Suprapubic skin (tissue), 4 donors: ENCODE data around the gene MEIKIN. TPM values are rescaled to one million over a fixed set of nuclear protein-coding genes. Genes with fewer than 3 reads are reported as not detected.
"Not testable (repeated sequence)": the region's sequence is repeated elsewhere in the genome, so short reads cannot be mapped to it uniquely, and the experiment has no call there.

Experiments used
- DNase-seq, 2 donors: peaks; one replicate each; pipeline ENCODE4 v3.0.0-alpha.2; 2019; ENCODE audit warnings: low spot score in 2 of 2
- H3K27ac ChIP-seq: fragments of 200-600 bp; sonication (generic); one replicate; pipeline ENCODE4 v1.5.1; 2019
- H3K27me3 ChIP-seq: fragments of 200-600 bp; sonication (generic); one replicate; pipeline ENCODE4 v1.5.1; 2019
- H3K36me3 ChIP-seq: fragments of 200-600 bp; sonication (generic); one replicate; pipeline ENCODE4 v1.5.1; 2019
- H3K4me1 ChIP-seq: fragments of 200-600 bp; sonication (generic); one replicate; pipeline ENCODE4 v1.5.1; 2019
- H3K4me3 ChIP-seq: fragments of 200-600 bp; sonication (generic); one replicate; pipeline ENCODE4 v1.5.1; 2019; ENCODE audit warnings: mild to moderate bottlenecking
- H3K9me3 ChIP-seq: fragments of 200-600 bp; sonication (generic); one replicate; pipeline ENCODE4 v1.5.1; 2019
- EP300 ChIP-seq: sonication (generic); formaldehyde crosslinking; IDR thresholded peaks from one replicate; pipeline ENCODE4 v1.6.1; 2017; ENCODE audit warnings: antibody characterized with exemption
- POLR2A ChIP-seq, 2 donors: fragments of 450-650 bp; IDR thresholded peaks; one replicate each; pipeline ENCODE4 v1.6.1; 2017; ENCODE audit warnings: antibody characterized with exemption in 2 of 2, mild to moderate bottlenecking in 2 of 2, moderate library complexity in 2 of 2
- POLR2AphosphoS5 ChIP-seq, 3 donors: sonication (generic); formaldehyde crosslinking; IDR thresholded peaks; one replicate each; pipeline ENCODE4 v1.6.1; 2017; ENCODE audit warnings: antibody characterized with exemption in 3 of 3
- WGBS: methylation state at CpG from one replicate; pipeline ENCODE4 v1.1.5; 2018; 5-methylcytosine and 5-hydroxymethylcytosine counted together
- total RNA-seq, 4 donors: library from RNA; depleted of rRNA; stranded (reverse); fragments of >200 nt; gene quantifications; one replicate each; pipeline ENCODE4 v1.1.0, GENCODE V29; 2016
- TF ChIP-seq, protein P1 (sequence below), 2 donors: fragments of 200-600 bp in 1 of 2; fragments of 450-650 bp in 1 of 2; sonication (generic) in 1 of 2; IDR thresholded peaks; one replicate each; pipeline ENCODE4 v1.5.1; 2016 to 2019; ENCODE audit warnings: antibody characterized with exemption in 2 of 2, mild to moderate bottlenecking in 1 of 2, moderate library complexity in 1 of 2

The MEIKIN gene
- total RNA-seq, 4 donors from 2014 or later, result not detected

DNA sequence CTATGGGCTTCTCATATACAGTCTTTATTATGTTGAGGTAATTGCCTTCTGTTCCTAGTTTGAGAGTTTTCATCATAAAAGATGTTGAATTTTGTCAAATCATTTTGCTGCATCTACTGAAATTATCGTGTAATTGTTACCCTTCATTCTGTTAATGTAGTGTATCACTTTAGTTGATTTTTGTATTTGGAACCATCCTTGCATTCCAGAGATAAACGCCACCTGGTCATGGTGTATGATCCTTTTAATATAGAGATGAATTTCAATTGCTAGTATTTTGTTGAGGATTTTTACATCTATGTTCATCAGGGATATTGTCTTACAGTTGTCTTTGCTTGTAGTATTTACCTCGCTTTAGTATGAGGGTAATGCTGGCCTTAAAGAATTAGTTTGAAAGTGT is 19.3 kb downstream of the MEIKIN start:
- H3K27me3 ChIP-seq, result no peaks in the 10 kb centered on the region
- WGBS, result 62% methylated on average over 3 of the region's 3 CpGs
- no peak overlapping the region for H3K27ac ChIP-seq
- H3K4me1 ChIP-seq, result no peaks in the 10 kb centered on the region
- peaks cover 15% of the 10 kb centered on the region for H3K9me3 ChIP-seq
- no peaks in the 10 kb centered on the region for H3K36me3 ChIP-seq
- no peak overlapping the region for H3K4me3 ChIP-seq
- no peak for DNase-seq
- TF ChIP-seq POLR2AphosphoS5 (IDR thresholded peaks at IDR 0.05), result no peak

DNA sequence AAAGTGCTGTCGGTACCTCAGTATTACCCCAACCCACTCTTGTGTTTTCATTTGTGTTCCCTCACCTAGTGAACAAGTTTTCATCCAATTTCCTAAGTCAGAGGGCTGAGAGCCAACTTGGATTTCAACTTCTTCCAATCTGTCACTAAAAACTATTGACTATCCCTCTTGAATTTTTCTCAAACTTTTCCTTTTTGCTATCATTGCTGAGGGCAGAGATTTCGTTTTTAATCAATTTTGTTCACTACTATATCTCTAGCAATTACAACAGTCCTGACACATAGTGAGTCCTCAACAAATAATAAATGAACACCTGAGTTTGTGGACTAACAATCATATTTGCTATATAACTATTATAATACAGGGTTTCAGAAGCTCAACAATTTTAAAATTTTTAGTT is 29.0 kb downstream of the MEIKIN start:
- no peaks in the 10 kb centered on the region for H3K4me1 ChIP-seq
- DNase-seq, result no peak
- 41% methylated on average over 2 of the region's 2 CpGs for WGBS
- H3K36me3 ChIP-seq, result no peaks in the 10 kb centered on the region
- TF ChIP-seq EP300 (no peak), POLR2A (IDR thresholded peaks at IDR 0.05) (no peak), POLR2AphosphoS5 (IDR thresholded peaks at IDR 0.05) (no peak)
- TF ChIP-seq, protein P1, sequence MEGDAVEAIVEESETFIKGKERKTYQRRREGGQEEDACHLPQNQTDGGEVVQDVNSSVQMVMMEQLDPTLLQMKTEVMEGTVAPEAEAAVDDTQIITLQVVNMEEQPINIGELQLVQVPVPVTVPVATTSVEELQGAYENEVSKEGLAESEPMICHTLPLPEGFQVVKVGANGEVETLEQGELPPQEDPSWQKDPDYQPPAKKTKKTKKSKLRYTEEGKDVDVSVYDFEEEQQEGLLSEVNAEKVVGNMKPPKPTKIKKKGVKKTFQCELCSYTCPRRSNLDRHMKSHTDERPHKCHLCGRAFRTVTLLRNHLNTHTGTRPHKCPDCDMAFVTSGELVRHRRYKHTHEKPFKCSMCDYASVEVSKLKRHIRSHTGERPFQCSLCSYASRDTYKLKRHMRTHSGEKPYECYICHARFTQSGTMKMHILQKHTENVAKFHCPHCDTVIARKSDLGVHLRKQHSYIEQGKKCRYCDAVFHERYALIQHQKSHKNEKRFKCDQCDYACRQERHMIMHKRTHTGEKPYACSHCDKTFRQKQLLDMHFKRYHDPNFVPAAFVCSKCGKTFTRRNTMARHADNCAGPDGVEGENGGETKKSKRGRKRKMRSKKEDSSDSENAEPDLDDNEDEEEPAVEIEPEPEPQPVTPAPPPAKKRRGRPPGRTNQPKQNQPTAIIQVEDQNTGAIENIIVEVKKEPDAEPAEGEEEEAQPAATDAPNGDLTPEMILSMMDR (IDR thresholded peaks at IDR 0.05), result no peak
- no peak overlapping the region for H3K27ac ChIP-seq
- H3K9me3 ChIP-seq, result no peaks in the 10 kb centered on the region
- H3K27me3 ChIP-seq, result no peaks in the 10 kb centered on the region
- no peak overlapping the region for H3K4me3 ChIP-seq

DNA sequence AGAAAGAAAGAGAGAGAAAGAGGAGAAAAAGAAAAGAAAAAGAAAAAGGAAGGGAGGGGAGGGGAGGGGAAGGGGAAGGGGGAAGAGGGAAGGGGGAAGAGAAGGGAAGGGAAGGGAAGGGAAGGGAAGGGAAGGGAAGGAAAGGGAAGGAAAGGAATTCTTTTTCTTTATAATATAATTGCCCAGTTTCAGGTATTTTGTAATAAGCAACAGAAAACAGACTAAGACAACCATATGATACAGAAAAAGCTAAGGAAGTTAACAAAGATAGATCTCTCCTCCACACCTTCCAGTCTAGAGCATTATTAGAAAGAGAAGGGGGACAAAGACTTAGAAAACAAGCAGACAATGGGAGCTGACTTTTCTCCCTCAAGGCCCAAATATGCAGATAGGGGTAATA is 31.0 kb downstream of the MEIKIN start:
- Histone ChIP-seq H3K27ac (no peak overlapping the region), H3K27me3 (no peaks in the 10 kb centered on the region), H3K36me3 (no peaks in the 10 kb centered on the region), H3K9me3 (no peaks in the 10 kb centered on the region), H3K4me1 (no peaks in the 10 kb centered on the region), H3K4me3 (no peak overlapping the region)
- TF ChIP-seq, protein P1 (IDR thresholded peaks at IDR 0.05), result no peak
- TF ChIP-seq EP300 (no peak), POLR2A (IDR thresholded peaks at IDR 0.05) (no peak), POLR2AphosphoS5 (IDR thresholded peaks at IDR 0.05) (no peak)
- no peak for DNase-seq

DNA sequence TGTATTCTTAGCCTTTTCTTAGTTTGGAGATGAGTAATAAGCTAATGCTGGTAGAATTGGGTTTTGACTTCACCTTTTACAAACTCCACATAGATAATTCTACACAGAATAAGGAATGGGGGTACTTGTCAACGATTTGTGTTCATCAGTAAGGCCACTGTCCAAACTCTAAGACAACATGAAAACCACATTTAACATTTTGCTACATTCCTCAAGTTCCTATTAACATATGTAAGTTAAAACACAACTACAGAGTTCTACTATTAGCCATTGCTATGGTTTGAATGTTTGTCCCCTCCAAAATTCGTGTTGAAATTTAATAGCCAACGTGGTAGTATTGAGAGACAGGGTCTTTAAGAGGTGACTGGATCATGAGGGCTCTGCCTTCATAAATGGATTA is 31.9 kb downstream of the MEIKIN start:
- no peak overlapping the region for H3K27ac ChIP-seq
- 72% methylated on average over 3 of the region's 3 CpGs for WGBS
- H3K9me3 ChIP-seq, result no peaks in the 10 kb centered on the region
- H3K4me1 ChIP-seq, result no peaks in the 10 kb centered on the region
- no peak overlapping the region for H3K4me3 ChIP-seq
- TF ChIP-seq EP300 (no peak), POLR2A (IDR thresholded peaks at IDR 0.05) (no peak), POLR2AphosphoS5 (IDR thresholded peaks at IDR 0.05) (no peak)
- TF ChIP-seq, protein P1 (IDR thresholded peaks at IDR 0.05), result no peak
- no peak for DNase-seq
- no peaks in the 10 kb centered on the region for H3K27me3 ChIP-seq
- no peaks in the 10 kb centered on the region for H3K36me3 ChIP-seq

DNA sequence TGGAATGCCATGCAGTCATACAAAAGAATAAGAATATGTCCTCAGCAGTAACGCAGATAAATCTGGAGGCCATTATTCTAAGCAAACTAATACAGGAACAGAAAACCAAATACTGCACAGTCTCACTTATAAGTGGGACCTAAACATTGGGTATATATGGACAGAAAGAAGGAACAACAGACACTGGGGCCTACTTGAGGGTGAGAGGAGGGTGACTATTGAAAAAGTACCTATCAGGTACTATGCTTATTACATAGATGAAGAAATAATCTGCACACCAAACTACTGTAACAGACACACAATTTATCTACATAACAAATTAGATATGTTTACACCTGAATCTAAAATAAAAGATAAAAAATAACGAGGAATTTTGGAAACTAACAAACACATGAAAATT is 38.8 kb downstream of the MEIKIN start:
- Histone ChIP-seq H3K27me3 (no peaks in the 10 kb centered on the region), H3K36me3 (no peaks in the 10 kb centered on the region), H3K4me1 (no peaks in the 10 kb centered on the region), H3K27ac (no peak overlapping the region), H3K9me3 (no peaks in the 10 kb centered on the region), H3K4me3 (no peak overlapping the region)
- DNase-seq, result no peak
- WGBS, result 83% methylated on average over 2 of the region's 2 CpGs
- TF ChIP-seq EP300, result no peak
- TF ChIP-seq, protein P1 (IDR thresholded peaks at IDR 0.05), result no peak
- TF ChIP-seq POLR2AphosphoS5 (IDR thresholded peaks at IDR 0.05), result no peak

DNA sequence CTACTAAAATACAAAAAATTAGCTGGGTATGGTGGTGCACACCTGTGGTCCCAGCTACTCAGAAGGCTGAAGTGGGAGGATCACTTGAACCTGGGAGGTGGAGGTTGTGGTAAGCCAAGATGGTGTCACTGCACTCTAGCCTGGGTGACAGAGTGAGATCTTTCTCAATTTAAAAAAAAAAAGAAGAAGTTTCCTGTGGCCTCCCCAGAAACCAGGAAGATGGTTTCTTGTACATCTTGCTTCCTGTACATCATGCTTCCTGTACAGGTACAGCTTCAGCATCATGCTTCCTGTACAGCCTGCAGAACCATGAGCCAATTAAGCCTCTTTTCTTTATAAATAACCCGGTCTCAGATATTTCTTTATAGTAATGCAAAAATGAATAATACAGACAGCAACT is 43.2 kb downstream of the MEIKIN start:
- H3K4me3 ChIP-seq, H3K36me3 ChIP-seq, H3K27ac ChIP-seq, H3K27me3 ChIP-seq, H3K4me1 ChIP-seq, H3K9me3 ChIP-seq, DNase-seq: not testable (repeated sequence)
- 78% methylated on average over 1 of the region's 1 CpG for WGBS
